ENCODE measurements around the gene TMEM37. TPM values are rescaled to one million over a fixed set of nuclear protein-coding genes. Genes with fewer than 3 reads are reported as not detected.

Gene TMEM37
- total RNA-seq, 1 experiment from 2014 or later: 9.6 TPM

GRCh38 chr2:119464981-119465380 is 33.3 kb downstream of the TMEM37 start:
- no peak overlapping the region for H3K4me3 Mint-ChIP-seq
- CTCF ChIA-PET: interaction anchor here (1.3 to 3.5 kb wide), 3 partner anchors 12 to 56 kb away, joined by 5 to 20 read pairs (median 6); no protein-coding TSS in a partner anchor
- TF ChIP-seq USF2 (CRISPR knock-in tag; IDR thresholded peaks at IDR 0.05) (peak; percentile 86), USF1 (CRISPR knock-in tag; IDR thresholded peaks at IDR 0.05) (peak; percentile 75), NFYB (CRISPR knock-in tag; conservative IDR thresholded peaks at IDR 0.05; ENCODE audit: low read depth) (peak; percentile 78), PRRX2 (CRISPR knock-in tag; IDR thresholded peaks at IDR 0.05) (no peak)
- H3K9me3 Mint-ChIP-seq: no peaks in the 10 kb centered on the region
- H3K4me1 Mint-ChIP-seq: peaks cover 8% of the 10 kb centered on the region
- H3K27ac Mint-ChIP-seq: no peak overlapping the region
- POLR2A ChIA-PET: no interaction called here
- no peaks in the 10 kb centered on the region for H3K27me3 Mint-ChIP-seq (ENCODE audit: low read depth)
- H3K36me3 Mint-ChIP-seq: no peaks in the 10 kb centered on the region
- DNase-seq (ENCODE audit: low spot score) (no peak), ATAC-seq (peak; percentile 77)

- ChIA-PET CTCF (interaction anchor here (1.3 to 3.5 kb wide), 2 partner anchors 11 to 14 kb away, joined by 6 to 20 read pairs; no protein-coding TSS in a partner anchor), POLR2A (no interaction called here)
- no peak for TF ChIP-seq CREB1 (CRISPR knock-in tag; IDR thresholded peaks at IDR 0.05)
- TF ChIP-seq MAX (CRISPR knock-in tag; IDR thresholded peaks at IDR 0.05): no peak
- TF ChIP-seq ZNF138 (CRISPR knock-in tag; conservative IDR thresholded peaks at IDR 0.05): no peak
- no peak for TF ChIP-seq NR3C1 (CRISPR knock-in tag; conservative IDR thresholded peaks at IDR 0.05; ENCODE audit: low read depth)
- TF ChIP-seq NR2C2 (CRISPR knock-in tag; IDR thresholded peaks at IDR 0.05): no peak
- TF ChIP-seq HMGXB4 (CRISPR knock-in tag; IDR thresholded peaks at IDR 0.05): no peak
- TF ChIP-seq ZNF121 (CRISPR knock-in tag; IDR thresholded peaks at IDR 0.05): no peak
- TF ChIP-seq ATF1 (CRISPR knock-in tag; IDR thresholded peaks at IDR 0.05): no peak
- no peak for TF ChIP-seq CDX4 (CRISPR knock-in tag; IDR thresholded peaks at IDR 0.05; ENCODE audit: borderline replicate concordance)
- no peak for TF ChIP-seq RORB (CRISPR knock-in tag; IDR thresholded peaks at IDR 0.05)
- no peak for TF ChIP-seq NFATC4 (CRISPR knock-in tag; IDR thresholded peaks at IDR 0.05)
- TF ChIP-seq ZNF396 (CRISPR knock-in tag; IDR thresholded peaks at IDR 0.05; ENCODE audit: borderline replicate concordance): no peak
- TF ChIP-seq AR (CRISPR knock-in tag; IDR thresholded peaks at IDR 0.05): no peak
- TF ChIP-seq ZNF232 (CRISPR knock-in tag; IDR thresholded peaks at IDR 0.05): no peak
- no peak for TF ChIP-seq IRF2 (CRISPR knock-in tag; IDR thresholded peaks at IDR 0.05; ENCODE audit: borderline replicate concordance, low read depth)
- TF ChIP-seq MLX (CRISPR knock-in tag; IDR thresholded peaks at IDR 0.05): no peak
- no peak for TF ChIP-seq SMAD4 (CRISPR knock-in tag; IDR thresholded peaks at IDR 0.05)
- TF ChIP-seq USF2 (CRISPR knock-in tag; IDR thresholded peaks at IDR 0.05): no peak
- TF ChIP-seq STAT6 (CRISPR knock-in tag; conservative IDR thresholded peaks at IDR 0.05; ENCODE audit: low read depth): no peak
- no peak for TF ChIP-seq PRRX2 (CRISPR knock-in tag; IDR thresholded peaks at IDR 0.05)
- no peak for ATAC-seq
- Mint-ChIP-seq H3K27ac (no peak overlapping the region), H3K4me1 (peaks cover 15% of the 10 kb centered on the region), H3K4me3 (no peak overlapping the region), H3K27me3 (ENCODE audit: low read depth) (no peaks in the 10 kb centered on the region), H3K9me3 (no peaks in the 10 kb centered on the region), H3K36me3 (no peaks in the 10 kb centered on the region)
- DNase-seq (ENCODE audit: low spot score): no peak
Observed at GRCh38 chr2:119465687-119466086, 34.0 kb downstream of the TMEM37 start.

Data from WTC11 (cell line).